Vagina (tissue), 2 donors: Measurements from ENCODE around the gene RIN3.

Experiments used
- POLR2A ChIP-seq, 2 donors: fragments of 450-650 bp; IDR thresholded peaks; one replicate each; pipeline ENCODE4 v1.6.1; 2017; ENCODE audit warnings: antibody characterized with exemption in 2 of 2, mild to moderate bottlenecking in 2 of 2, moderate library complexity in 2 of 2
- TF ChIP-seq, protein P1 (sequence below), 3 experiments: fragments of 450-650 bp in 2 of 3; fragments of 200-600 bp in 1 of 3; sonication (generic) in 1 of 3; IDR thresholded peaks; one replicate each; pipeline ENCODE4 v1.5.1; 2017 to 2019; ENCODE audit warnings: antibody characterized with exemption in 3 of 3, mild to moderate bottlenecking in 2 of 3, moderate library complexity in 2 of 3

DNA sequence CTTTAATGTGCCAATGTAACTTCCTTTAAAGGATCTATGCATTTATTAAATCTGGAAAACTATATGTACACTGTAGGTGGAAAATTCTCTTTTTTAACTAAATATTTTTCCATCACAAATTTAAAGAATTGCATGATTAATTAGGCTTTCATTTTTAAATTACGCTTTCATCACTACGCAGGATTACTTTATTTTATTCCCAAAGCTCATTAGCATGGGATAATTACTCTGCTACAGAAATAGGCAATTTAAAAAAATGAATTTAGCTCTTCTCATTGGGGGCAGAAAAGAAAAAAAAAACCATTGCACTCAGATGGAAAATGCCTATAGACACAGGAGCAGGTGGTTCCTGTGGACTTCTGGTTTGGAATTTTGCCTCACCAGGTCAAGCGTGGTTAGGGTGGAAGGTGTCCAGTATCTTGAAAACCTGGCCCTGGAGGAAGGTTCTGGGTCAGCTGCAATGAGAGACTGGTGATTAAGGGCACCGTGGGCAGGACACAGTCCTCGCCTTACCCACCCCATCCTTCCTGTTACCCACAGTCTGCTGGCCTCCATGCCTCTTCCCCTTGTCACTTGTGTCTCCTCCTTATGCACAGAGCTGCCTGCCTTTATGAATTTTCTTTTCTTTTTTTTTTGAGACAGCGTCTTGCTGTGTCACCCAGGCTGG, 17.3 kb upstream of the RIN3 start:
- TF ChIP-seq, protein P1, sequence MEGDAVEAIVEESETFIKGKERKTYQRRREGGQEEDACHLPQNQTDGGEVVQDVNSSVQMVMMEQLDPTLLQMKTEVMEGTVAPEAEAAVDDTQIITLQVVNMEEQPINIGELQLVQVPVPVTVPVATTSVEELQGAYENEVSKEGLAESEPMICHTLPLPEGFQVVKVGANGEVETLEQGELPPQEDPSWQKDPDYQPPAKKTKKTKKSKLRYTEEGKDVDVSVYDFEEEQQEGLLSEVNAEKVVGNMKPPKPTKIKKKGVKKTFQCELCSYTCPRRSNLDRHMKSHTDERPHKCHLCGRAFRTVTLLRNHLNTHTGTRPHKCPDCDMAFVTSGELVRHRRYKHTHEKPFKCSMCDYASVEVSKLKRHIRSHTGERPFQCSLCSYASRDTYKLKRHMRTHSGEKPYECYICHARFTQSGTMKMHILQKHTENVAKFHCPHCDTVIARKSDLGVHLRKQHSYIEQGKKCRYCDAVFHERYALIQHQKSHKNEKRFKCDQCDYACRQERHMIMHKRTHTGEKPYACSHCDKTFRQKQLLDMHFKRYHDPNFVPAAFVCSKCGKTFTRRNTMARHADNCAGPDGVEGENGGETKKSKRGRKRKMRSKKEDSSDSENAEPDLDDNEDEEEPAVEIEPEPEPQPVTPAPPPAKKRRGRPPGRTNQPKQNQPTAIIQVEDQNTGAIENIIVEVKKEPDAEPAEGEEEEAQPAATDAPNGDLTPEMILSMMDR (IDR thresholded peaks at IDR 0.05): no peak
- no peak for TF ChIP-seq POLR2A (IDR thresholded peaks at IDR 0.05)
